GM18498 (cell line): ENCODE data around the gene GIT1.

ENCODE experiments used
- ATAC-seq: cut with Tn5 transposase; IDR thresholded peaks from one replicate; pipeline ENCODE4 v1.9.1; 2021; ENCODE audit warnings: mild to moderate bottlenecking, moderate library complexity; ENCODE audit not compliant: unreplicated experiment

Gene GIT1, protein sequence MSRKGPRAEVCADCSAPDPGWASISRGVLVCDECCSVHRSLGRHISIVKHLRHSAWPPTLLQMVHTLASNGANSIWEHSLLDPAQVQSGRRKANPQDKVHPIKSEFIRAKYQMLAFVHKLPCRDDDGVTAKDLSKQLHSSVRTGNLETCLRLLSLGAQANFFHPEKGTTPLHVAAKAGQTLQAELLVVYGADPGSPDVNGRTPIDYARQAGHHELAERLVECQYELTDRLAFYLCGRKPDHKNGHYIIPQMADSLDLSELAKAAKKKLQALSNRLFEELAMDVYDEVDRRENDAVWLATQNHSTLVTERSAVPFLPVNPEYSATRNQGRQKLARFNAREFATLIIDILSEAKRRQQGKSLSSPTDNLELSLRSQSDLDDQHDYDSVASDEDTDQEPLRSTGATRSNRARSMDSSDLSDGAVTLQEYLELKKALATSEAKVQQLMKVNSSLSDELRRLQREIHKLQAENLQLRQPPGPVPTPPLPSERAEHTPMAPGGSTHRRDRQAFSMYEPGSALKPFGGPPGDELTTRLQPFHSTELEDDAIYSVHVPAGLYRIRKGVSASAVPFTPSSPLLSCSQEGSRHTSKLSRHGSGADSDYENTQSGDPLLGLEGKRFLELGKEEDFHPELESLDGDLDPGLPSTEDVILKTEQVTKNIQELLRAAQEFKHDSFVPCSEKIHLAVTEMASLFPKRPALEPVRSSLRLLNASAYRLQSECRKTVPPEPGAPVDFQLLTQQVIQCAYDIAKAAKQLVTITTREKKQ

DNA sequence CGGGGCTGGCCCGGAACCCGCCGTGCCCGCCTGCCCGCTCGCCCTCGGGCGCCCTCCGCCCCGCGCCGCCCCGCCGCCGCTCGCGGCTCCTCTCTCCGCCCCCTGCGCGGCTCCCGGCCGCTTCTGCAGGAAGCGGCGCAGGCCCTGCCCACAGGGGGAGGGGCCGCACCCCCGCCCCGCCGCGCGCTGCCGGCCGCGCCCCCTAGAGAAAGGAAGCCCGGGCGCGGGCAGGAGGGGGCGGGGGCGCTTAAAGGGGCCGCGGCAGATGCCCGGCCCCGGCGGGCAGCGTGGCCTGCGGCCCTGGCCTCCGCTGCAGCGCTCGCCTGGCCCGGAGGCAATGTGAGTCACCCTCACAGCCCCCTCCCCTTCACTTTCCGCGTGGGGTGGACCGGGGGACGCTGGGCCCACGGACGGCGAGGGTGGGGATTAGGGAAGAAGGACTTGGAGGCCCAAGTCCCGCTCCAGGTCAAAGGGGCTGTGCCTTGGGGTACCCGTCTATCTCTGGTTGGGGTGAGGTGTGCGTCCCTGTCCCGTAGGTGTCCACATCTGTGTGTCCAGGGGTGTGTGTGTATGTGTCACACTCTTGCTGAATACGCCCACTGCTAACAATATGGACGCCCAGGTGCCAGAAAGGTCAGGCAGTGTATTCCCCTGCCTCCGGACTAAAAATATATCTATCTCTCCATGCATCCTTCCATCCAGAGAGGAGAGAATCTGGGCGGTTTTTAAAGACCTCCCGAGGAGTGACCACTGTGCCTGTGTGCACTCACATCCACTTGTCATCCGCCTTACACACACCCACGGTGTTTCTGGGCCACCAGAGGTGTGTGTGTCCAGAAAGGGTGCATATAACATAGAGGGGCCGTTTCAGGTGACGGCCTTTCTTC is at the start of gene GIT1:
Gene GIT1, minus strand, starts transcription at position 125 of the 887 bp plus-strand sequence. CDS start 270 bp downstream, outside the sequence.
- ATAC-seq, result peak; percentile 75

DNA sequence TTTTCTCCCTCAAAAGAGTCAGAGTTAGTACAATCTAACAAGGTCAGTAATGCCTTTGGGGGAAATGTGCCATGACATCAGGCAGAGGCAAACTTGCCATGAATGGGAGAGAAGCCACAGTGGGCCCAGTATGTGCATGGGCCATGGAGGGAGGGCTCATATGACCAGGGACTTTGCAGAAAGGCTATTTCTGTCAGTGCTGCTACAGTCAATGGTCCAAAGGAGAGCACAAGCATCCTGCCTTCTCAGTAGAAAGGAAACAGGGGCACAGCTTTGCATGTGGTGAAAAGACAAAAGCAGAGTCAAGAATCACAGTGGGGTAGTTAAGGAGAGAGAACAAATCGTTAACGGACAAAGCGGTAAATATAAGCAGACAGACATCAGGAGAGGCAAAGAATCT is 44.4 kb upstream of the GIT1 start:
- no peak for ATAC-seq

DNA sequence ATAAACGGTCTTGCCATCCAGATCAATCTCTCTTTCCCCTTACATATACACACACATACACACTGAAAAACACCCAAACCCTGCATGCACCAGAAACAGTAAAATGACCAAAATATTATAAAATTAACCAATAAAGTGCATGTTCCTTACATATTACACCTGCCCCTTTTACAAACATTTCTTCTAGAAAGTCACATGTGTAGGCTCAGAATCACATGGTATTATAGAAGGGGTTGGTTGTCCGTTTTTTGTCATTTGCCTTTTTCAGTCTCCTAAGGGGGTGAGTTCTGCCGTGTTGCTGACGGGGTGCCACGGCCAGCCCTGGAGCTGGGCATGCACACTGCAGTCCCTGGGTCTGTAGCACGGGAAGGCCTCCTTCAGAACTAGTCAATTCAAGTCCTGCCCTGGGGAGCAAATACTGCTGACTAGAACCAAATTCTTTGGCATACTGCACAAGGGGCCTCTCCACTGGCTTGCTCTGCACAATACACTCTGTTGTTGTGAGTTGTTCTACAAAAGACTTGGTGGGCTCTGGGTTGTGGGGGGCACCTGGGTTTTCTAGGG is 41.3 kb upstream of the GIT1 start:
- no peak for ATAC-seq

DNA sequence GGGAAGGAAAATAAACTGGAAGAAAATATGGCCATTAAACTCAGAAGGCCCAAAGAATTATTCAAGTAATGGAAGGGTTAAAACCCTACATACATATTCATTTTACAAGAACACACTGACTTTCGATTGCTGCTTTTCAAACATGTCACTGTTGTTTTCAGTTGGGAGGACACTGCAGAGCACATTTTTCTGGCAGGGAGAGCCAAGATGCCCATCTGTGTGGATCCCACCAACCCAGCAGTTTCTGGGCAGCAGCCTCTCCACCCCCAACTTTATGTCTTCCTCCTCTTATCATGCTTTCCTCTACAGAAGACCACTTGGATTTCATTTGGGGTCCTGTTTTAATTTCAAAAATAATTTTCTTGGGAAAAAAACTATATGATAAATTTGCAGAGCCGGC is 40.4 kb upstream of the GIT1 start:
- no peak for ATAC-seq

DNA sequence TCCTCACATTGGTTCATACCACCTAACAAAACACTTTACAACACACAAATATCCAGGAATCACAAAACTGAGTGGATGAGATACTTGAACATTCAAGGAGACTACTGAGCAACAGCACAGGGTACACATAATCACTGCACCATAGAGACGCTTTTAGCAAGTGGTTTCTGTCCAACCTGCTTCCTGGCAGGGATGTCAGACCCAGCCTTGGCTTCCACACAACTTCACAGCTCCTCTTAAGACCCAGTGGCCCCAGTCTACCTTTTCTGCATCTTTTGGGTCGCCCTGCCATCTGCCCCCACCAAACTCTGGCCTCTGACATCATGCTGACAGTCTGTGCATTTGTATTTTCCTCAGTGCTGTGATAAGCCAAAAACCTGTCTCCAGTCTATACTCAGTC is 39.2 kb upstream of the GIT1 start:
- ATAC-seq, result no peak

DNA sequence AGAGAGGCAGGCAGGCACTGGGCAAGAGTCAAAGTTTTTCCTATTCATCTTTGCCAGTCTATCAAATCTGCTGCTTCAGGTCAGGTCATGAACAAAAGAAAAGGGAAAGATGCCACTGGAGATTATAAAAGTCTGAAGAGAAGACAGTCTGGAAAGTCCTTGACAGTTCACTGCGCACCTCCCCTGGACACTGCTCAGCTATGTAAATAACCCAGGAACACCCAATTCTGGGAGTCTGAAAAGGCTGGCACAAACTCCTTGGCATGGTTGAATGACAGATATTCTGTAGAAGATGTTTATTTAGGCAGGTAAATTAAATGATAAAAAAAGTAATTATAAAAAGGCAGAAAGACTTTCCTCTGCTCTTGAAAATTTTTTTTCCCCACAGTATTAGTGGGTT is 38.5 kb upstream of the GIT1 start:
- ATAC-seq, result no peak

DNA sequence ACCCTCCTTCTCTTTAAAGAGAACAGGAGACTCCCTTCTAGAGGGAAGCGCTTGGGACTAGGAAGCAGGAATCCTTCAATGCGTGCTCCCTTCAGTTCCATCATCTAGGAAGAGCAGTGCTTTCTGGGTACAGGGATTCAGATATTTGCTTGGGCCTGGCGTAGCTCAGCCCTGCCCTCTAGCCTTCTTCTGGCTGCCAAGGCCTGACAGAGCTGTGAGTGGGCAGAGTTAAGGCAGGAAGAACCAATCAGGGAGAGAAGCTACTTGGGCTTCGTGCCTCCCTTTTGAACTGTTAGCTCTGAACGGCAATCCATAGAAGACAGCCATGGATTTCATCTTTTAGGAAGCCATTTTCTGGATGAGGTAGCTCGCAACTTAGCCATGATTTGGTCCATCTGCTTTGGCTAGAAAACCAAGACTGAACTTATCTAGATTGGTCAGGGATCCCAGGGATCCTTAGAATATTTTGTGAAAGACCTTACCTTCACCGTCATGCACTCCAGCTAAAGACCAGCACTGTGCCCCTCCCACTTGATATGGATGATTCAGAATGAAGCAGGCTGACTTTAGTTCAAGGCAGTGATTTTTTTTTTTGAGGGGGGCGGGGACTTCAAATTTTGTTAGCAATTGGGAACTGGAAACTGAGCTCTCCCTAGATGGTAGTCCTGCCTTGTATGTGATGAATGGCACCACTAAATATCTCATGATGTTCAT is 35.7 kb upstream of the GIT1 start:
- no peak for ATAC-seq

DNA sequence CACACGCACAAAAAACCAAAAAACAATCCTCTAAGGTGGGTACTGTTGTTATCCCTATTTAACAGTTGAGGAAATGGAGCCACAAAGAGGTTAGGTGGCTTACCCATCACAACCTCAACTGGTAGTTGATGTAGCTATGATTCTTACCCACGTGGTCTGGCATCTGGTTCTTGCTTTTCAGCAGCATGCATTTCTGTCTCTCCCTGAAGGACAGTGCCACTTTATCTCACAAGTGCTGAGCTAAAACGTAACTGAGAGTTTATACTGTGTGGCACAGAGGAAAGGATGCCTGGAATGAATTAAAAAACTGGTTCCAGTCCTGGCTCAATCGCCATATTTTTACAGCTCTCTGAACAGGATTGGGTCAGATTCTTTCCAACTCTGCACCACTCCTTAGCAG is 35.1 kb upstream of the GIT1 start:
- ATAC-seq, result no peak

DNA sequence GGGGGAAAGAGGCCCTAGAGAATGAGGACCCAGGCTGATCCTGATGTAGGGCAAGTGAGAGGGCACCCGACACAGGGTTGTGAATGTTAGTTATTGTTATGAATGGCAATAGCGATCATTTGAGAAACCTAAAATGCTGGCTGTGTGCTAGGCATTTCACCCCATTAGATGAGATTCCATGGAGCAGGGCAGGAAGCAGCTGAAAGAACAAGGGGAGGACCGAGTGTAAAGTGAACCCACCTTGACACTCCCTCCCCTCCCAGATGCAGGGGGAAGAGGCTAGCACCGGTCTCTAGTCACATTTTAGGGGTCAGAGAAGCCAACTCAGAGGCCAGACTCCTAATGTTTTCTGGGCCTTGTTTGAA is 33.8 kb upstream of the GIT1 start:
- ATAC-seq, result no peak

DNA sequence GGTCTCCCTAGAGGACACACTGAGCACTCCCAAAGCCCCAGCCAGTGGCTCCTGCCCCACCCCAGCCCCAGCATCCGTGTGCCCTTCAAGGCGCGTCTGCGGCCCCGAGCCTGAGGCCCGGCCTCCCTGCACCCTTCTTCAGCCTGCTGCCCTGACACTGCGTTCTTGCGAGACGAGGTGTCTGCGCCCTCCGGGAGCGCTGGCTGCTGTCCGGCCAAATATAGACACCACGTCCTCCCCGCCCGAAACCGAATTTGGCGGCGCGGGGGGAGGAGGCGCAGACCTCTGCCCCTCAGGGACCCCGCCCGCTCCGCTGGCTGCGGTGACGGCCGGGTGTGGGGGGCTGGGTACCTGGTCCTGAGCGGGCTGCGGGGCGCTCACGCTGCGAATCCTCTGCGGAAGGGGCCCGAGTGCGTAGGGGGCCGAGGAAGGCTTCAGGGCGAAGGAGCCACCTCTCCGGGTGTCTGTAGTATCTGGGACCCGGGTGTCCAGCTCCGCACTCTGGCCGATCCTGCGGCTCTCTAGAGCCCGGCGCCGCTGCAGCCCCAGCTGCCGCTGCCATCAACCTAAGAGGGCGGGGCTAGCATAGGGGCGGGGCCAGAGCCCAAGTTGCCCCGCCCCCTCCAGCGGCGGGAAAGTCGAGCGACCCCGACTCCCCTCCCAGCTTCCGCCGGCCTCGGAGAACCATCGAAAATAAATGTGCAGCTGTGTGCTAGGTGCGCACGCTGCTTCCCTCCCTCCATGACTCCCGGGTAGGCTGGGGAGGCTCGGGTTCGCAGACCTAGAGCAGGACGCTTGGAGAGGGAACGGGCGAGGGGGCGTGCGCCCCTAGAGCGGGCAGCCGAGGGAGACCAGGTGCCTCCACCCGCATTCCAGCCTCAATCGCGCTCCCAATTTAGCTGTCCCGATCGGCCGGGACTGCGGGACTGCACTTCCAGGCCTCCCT is 33.2 kb upstream of the GIT1 start, which contains the start of gene CORO6:
Gene CORO6, minus strand, starts transcription at position 576 of the 946 bp plus-strand sequence. CDS start 1,491 bp downstream, outside the sequence.
- ATAC-seq, result peak; percentile 42

DNA sequence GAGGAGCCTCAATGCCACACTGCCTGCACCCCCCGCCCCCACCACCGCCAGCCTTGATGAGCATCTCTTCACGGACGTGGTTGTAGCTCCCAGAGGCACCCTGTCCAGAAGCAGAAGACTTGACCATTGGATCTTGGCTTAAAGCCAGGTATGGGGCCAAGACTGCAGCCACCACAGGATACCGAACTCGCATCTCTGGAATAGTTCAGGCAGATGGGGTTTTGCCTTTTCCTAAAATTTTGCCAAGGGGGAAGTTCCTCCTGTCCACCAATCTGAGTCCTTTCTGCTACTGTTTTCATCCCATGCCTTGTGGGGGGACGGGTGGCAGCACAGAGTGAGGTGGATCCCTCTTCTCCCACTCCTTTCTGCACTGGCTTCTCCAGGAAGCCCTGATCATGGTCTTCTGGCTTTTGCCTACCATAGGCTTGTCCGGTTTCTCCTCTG is 32.3 kb upstream of the GIT1 start:
- no peak for ATAC-seq

DNA sequence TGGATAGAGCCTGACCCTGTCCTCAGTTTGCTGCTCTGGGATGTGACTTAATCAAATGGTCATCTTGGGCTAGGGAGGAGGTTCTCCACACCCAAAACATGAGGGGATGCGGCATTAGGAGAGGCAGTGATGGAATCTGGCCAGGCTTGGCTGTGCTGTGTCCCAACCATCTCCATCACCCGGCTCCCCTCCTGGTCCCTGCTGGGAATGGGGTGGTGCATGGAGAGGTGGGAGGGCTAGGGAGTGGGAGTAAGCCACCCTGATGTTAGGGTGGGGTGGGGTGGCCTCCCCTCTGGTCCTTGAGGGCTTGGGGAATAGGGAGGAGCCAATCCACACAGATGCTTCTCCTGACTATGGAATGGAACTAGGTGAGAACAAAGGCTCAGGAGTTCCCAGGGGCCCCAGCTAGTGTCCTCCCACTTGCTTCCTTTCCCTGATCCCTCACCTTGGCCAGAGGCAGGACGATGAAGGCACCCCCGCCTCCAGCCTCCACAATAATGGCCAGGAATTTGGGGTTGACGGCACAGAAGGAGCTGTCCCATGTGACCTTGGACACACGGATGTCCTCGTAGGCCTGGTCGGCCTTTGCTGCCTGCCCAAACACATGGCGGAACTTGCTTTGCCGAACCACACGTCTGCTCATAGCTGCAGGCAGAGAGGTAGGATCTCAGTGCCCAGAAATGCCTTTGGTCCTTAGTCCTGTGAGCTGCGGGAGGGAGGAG is 31.5 kb upstream of the GIT1 start:
- no peak for ATAC-seq

DNA sequence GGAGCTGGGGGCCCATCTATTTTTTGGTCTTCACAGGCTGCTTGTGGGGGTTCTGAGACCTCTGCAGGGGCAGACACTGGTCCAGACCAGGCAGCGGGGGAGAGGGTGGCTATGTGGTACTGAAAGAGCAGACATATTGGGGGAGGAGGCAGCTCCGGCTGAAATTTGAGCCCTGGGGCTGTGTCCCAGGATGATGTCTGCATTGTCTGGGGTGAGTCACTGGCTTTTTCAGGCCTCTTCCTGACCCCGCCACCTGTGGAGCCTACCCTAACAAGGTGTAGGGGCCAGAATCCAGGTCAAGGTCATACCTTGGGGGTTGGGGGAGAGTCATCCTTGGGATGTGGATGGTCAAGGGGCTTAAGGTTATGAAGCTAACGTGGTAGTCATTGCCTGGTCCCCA is 30.8 kb upstream of the GIT1 start:
- ATAC-seq, result no peak

DNA sequence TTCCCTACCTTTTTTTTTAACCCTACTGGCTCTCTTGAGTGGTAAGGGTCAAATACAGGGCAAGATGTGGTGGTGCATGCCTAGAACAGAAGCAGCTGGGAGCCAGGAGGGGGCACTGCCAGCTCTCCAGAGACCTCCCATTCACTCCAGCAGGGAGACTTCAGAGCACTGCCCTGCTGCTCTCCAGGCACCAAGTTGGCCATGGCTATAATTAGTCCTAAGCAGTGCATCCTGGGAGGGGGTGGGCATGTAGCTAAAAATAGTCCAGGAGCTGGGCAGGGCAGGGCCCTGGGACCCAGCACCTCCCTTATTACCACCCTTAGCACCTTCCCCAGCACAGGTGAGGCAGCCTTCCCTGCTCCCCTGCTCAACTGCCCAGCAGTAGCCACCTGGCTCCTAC is 29.8 kb upstream of the GIT1 start:
- ATAC-seq, result no peak

DNA sequence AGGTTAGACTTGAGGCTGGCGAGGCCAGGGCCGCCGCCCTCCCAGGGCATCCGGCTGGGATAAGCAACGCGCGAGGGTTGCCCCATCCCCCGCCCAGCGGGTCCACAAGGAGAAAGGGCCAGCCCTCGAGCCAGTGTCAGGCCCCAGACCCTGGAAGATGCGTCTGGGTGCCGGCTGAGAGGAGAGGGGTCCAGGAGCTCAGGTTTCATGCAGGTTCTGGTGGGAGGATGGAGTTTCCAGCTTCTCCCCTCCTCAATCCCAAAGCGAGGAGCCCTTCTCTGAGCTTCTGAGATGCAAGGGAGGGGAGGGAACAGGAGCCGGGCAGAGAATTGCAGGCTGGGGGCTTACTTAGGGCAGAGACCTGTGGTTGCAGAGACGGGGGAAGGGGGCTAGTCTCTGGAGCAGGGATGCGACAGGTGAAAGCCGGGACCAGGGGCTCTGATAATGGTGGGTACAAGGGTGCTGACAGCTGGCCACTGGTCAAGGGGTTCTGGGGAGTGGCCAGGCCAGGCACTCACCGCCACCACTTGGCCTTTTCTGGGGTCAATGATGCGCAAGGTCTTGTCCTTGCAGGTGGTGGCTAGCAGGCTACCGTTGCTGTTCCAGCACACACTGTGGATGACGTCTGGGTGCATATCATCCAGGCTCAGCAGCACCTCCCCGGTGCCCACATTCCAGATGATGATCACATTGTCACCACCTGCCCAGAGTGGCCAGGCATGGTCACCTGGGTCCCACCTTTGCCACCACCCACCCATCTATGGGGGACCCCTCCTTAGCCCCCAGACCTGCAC is 29.0 kb upstream of the GIT1 start:
- ATAC-seq, result no peak

DNA sequence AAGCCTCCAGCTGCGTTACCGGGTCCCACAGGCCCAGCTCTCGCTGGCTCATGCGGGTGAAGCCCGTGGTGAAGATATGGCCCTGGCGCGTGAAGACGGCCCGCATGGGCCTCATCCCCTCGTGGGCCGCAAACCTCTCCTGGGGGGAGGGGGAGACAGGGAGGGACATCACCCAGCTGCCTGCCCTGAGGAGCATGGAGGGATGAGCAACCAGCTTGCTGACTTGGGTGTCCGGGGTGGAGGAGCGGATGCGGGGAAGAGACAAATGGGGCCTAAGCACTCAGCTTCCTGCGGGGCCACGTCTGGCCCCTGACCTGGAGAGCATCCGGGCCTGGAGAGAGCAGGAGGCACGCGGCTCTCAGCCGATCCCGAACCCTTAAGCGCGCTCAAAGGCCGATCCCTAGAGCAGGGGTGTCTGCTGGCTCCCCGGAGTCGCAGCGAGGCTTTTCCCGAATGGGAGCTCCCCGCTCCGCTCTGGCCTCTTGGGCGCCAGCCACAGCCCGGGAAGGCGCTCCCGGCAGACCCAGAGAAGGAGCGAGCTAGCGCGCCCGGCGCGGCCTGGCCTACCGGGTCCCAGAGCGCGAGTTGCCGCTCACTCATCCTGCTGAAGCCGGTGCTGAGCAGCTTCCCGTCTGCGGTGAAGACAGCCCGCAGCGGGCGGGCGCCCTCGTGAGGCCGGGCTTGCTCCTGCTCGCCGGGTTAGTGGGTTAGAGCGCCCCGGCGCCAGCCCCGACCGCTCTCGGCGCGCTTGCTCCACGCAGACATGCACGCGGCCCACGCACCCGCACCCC is 28.2 kb upstream of the GIT1 start:
- ATAC-seq, result no peak

DNA sequence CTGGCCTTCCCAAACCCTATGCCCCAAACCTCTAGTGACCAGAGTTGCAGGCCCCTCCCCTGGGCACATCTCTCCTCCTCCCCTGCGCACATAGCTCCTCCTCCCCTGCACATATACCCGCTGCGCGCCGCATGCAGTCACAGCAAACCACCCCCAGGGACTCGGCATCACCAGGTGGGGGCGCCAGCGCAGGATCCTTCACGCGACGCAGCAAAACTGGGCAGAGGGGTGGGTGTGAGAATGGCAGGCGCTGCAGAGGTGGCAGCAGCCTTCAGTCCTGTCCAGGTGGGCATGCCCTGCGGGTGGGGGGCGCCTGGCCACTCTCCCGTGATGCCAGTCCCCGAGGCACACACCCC is 27.7 kb upstream of the GIT1 start:
- ATAC-seq, result peak; percentile 54
